Tibial nerve (tissue), 4 donors: ENCODE results near the gene CLIC1. TPM values are rescaled to one million over a fixed set of nuclear protein-coding genes. Genes with fewer than 3 reads are reported as not detected.

Experiments used
- DNase-seq, 2 donors: peaks; one replicate each; pipeline ENCODE4 v3.0.0-alpha.2; 2019; ENCODE audit warnings: low spot score in 2 of 2
- H3K27ac ChIP-seq, 4 donors: fragments of 200-600 bp; sonication (generic) in 3 of 4; one replicate each; pipeline ENCODE4 v1.5.1; 2017 to 2019; ENCODE audit warnings: mild to moderate bottlenecking in 1 of 4
- H3K27me3 ChIP-seq, 2 donors: fragments of 200-600 bp; sonication (generic) in 1 of 2; one replicate each; pipeline versions ENCODE4 v1.5.1 to v1.6.0; 2017 to 2019
- H3K36me3 ChIP-seq, 3 donors: fragments of 200-600 bp; sonication (generic); one replicate each; pipeline ENCODE4 v1.5.1; 2018 to 2019
- H3K4me1 ChIP-seq, 4 donors: fragments of 200-600 bp; sonication (generic) in 3 of 4; one replicate each; pipeline ENCODE4 v1.5.1; 2017 to 2019
- H3K4me3 ChIP-seq, 4 donors: fragments of 200-600 bp; sonication (generic) in 3 of 4; one replicate each; pipeline ENCODE4 v1.5.1; 2017 to 2019; ENCODE audit warnings: mild to moderate bottlenecking in 1 of 4, moderate library complexity in 1 of 4
- H3K9me3 ChIP-seq, 4 donors: fragments of 200-600 bp; sonication (generic) in 3 of 4; one replicate each; pipeline ENCODE4 v1.5.1; 2017 to 2019
- EP300 ChIP-seq, 2 donors: sonication (generic); formaldehyde crosslinking; IDR thresholded peaks; one replicate each; pipeline ENCODE4 v1.6.1; 2017; ENCODE audit warnings: antibody characterized with exemption in 2 of 2, mild to moderate bottlenecking in 1 of 2
- POLR2A ChIP-seq, 2 donors: fragments of 450-650 bp; IDR thresholded peaks; one replicate each; pipeline ENCODE4 v1.6.1; 2017; ENCODE audit warnings: antibody characterized with exemption in 2 of 2, mild to moderate bottlenecking in 2 of 2, moderate library complexity in 2 of 2
- WGBS, 2 donors: methylation state at CpG; one replicate each; pipeline ENCODE4 v1.1.5; 2018; 5-methylcytosine and 5-hydroxymethylcytosine counted together
- total RNA-seq, 4 donors: library from RNA; depleted of rRNA; stranded (reverse); fragments of >200 nt; gene quantifications; one replicate each; pipeline ENCODE4 v1.1.0, GENCODE V29; 2016
- TF ChIP-seq, protein P1 (sequence below), 5 experiments: fragments of 200-600 bp in 3 of 5; fragments of 450-650 bp in 2 of 5; sonication (generic) in 3 of 5; IDR thresholded peaks; one replicate each; pipeline ENCODE4 v1.5.1; 2016 to 2019; ENCODE audit warnings: antibody characterized with exemption in 5 of 5, mild to moderate bottlenecking in 3 of 5, moderate library complexity in 2 of 5

CLIC1 gene
- total RNA-seq, 4 donors from 2014 or later: 216 to 341 (median 246) TPM

- H3K27me3 ChIP-seq: no peaks in the 10 kb centered on the region
- DNase-seq: no peak
- peaks cover 0 to 7% (median 0%) of the 10 kb centered on the region in 4 donors for H3K4me1 ChIP-seq
- no peaks in the 10 kb centered on the region for H3K36me3 ChIP-seq
- TF ChIP-seq EP300 (IDR thresholded peaks at IDR 0.05): no peak
- TF ChIP-seq, protein P1, sequence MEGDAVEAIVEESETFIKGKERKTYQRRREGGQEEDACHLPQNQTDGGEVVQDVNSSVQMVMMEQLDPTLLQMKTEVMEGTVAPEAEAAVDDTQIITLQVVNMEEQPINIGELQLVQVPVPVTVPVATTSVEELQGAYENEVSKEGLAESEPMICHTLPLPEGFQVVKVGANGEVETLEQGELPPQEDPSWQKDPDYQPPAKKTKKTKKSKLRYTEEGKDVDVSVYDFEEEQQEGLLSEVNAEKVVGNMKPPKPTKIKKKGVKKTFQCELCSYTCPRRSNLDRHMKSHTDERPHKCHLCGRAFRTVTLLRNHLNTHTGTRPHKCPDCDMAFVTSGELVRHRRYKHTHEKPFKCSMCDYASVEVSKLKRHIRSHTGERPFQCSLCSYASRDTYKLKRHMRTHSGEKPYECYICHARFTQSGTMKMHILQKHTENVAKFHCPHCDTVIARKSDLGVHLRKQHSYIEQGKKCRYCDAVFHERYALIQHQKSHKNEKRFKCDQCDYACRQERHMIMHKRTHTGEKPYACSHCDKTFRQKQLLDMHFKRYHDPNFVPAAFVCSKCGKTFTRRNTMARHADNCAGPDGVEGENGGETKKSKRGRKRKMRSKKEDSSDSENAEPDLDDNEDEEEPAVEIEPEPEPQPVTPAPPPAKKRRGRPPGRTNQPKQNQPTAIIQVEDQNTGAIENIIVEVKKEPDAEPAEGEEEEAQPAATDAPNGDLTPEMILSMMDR (IDR thresholded peaks at IDR 0.05): no peak
- no peak for TF ChIP-seq POLR2A (IDR thresholded peaks at IDR 0.05)
- no peaks in the 10 kb centered on the region for H3K9me3 ChIP-seq
- 63 to 78% methylated on average over 10 of the region's 10 CpGs for WGBS, 2 donors
- no peak overlapping the region for H3K4me3 ChIP-seq
- H3K27ac ChIP-seq: no peak overlapping the region
These were observed 18.7 kb downstream of the CLIC1 start for GRCh38 chr6:31717499-31718222.

- 58 to 66% methylated on average over 14 to 16 of the region's 16 CpGs for WGBS, 2 donors
- Histone ChIP-seq H3K27me3 (no peaks in the 10 kb centered on the region), H3K36me3 (no peaks in the 10 kb centered on the region), H3K9me3 (no peaks in the 10 kb centered on the region), H3K27ac (no peak within 1 kb of the TSS), H3K4me3 (no peak within 1 kb of the TSS), H3K4me1 (peaks cover 0 to 7% (median 0%) of the 10 kb centered on the region in 4 donors)
- no peak for DNase-seq
- TF ChIP-seq POLR2A (IDR thresholded peaks at IDR 0.05): no peak
- no peak for TF ChIP-seq EP300 (IDR thresholded peaks at IDR 0.05)
- TF ChIP-seq, protein P1 (IDR thresholded peaks at IDR 0.05): no peak
These were observed 21.0 kb downstream of the CLIC1 start, which contains the start of gene LY6G6D for GRCh38 chr6:31715022-31715958. Gene LY6G6D (plus strand): TSS chr6:31715348. CDS start chr6:31715356, 8 bp downstream.

- no peak for DNase-seq
- Histone ChIP-seq H3K4me1 (peaks cover 0 to 7% (median 0%) of the 10 kb centered on the region in 4 donors), H3K27me3 (no peaks in the 10 kb centered on the region), H3K9me3 (no peaks in the 10 kb centered on the region), H3K27ac (no peak overlapping the region), H3K4me3 (no peak overlapping the region), H3K36me3 (no peaks in the 10 kb centered on the region)
- WGBS, 2 donors: 22 to 28% methylated on average over 5 of the region's 5 CpGs
- no peak for TF ChIP-seq EP300 (IDR thresholded peaks at IDR 0.05)
- TF ChIP-seq POLR2A (IDR thresholded peaks at IDR 0.05): no peak
- TF ChIP-seq, protein P1 (IDR thresholded peaks at IDR 0.05): no peak
These were observed 22.2 kb downstream of the CLIC1 start for GRCh38 chr6:31713991-31714684.

GRCh38 chr6:31713465-31713864 lies 22.9 kb downstream of the CLIC1 start:
- 51 to 53% methylated on average over 4 of the region's 4 CpGs for WGBS, 2 donors
- TF ChIP-seq POLR2A (IDR thresholded peaks at IDR 0.05) (no peak), EP300 (IDR thresholded peaks at IDR 0.05) (no peak)
- TF ChIP-seq, protein P1 (IDR thresholded peaks at IDR 0.05): no peak
- H3K9me3 ChIP-seq: no peaks in the 10 kb centered on the region
- no peak overlapping the region for H3K4me3 ChIP-seq
- H3K4me1 ChIP-seq: peaks cover 0 to 7% (median 0%) of the 10 kb centered on the region in 4 donors
- no peaks in the 10 kb centered on the region for H3K36me3 ChIP-seq
- H3K27ac ChIP-seq: no peak overlapping the region
- H3K27me3 ChIP-seq: no peaks in the 10 kb centered on the region
- DNase-seq: no peak
